Astrocyte of the cerebellum (primary cell): Measurements from ENCODE around the gene LRRC8A.
A peak's percentile ranks its signal among the peaks of the same experiment; 100 is the strongest.

Experiments
- DNase-seq: peaks from one replicate; pipeline ENCODE4 v3.0.0-alpha.2; 2011; ENCODE audit warnings: low read depth
- H3K4me3 ChIP-seq: 2 replicates; pipeline ENCODE4 v1.5.1; 2011; ENCODE audit warnings: mild to moderate bottlenecking, low read depth, low read length, moderate library complexity
- CTCF ChIP-seq: IDR thresholded peaks from 2 replicates; pipeline ENCODE4 v1.5.1; 2012; ENCODE audit warnings: low read length, low read depth, moderate library complexity, mild to moderate bottlenecking; ENCODE audit errors: missing control alignments
- in situ Hi-C: cut with HindIII; loops from 2 replicates; pipeline ENCODE4 v1.10.0; 2017; ENCODE audit warnings: low sequenced_read_pairs

The LRRC8A gene

GRCh38 chr9:128927731-128928411, 45.9 kb downstream of the LRRC8A start:
- DNase-seq = peak; percentile 22
- in situ Hi-C loops = no loop called here
- TF ChIP-seq CTCF = peak; percentile 87
- no peak overlapping the region for H3K4me3 ChIP-seq

- no peak overlapping the region for H3K4me3 ChIP-seq
- TF ChIP-seq CTCF = no peak
- DNase-seq = no peak
- in situ Hi-C loops = no loop called here
Observed at GRCh38 chr9:128928624-128929023, 46.7 kb downstream of the LRRC8A start.

- no peak for TF ChIP-seq CTCF
- no peak for DNase-seq
- no peak overlapping the region for H3K4me3 ChIP-seq
- in situ Hi-C loops = no loop called here
Observed at GRCh38 chr9:128929560-128929959, 47.6 kb downstream of the LRRC8A start.

GRCh38 chr9:128933731-128934130, 51.8 kb downstream of the LRRC8A start:
- DNase-seq = no peak
- in situ Hi-C loops = no loop called here
- no peak overlapping the region for H3K4me3 ChIP-seq
- TF ChIP-seq CTCF = no peak

- in situ Hi-C loops = no loop called here
- no peak for TF ChIP-seq CTCF
Observed at GRCh38 chr9:128936171-128936865, 54.4 kb downstream of the LRRC8A start.

GRCh38 chr9:128937310-128938165, 55.6 kb downstream of the LRRC8A start:
- no peak for TF ChIP-seq CTCF
- in situ Hi-C loops = no loop called here
- no peak overlapping the region for H3K4me3 ChIP-seq
- no peak for DNase-seq

More at GRCh38 chr9:128936171-128936865, 54.4 kb downstream of the LRRC8A start:
- DNase-seq = no peak
- no peak overlapping the region for H3K4me3 ChIP-seq
